ENCODE data around the gene FGD3.

GRCh38 chr9:92982130-92982529, 34.8 kb downstream of the FGD3 start:
- TF ChIP-seq, protein P1, sequence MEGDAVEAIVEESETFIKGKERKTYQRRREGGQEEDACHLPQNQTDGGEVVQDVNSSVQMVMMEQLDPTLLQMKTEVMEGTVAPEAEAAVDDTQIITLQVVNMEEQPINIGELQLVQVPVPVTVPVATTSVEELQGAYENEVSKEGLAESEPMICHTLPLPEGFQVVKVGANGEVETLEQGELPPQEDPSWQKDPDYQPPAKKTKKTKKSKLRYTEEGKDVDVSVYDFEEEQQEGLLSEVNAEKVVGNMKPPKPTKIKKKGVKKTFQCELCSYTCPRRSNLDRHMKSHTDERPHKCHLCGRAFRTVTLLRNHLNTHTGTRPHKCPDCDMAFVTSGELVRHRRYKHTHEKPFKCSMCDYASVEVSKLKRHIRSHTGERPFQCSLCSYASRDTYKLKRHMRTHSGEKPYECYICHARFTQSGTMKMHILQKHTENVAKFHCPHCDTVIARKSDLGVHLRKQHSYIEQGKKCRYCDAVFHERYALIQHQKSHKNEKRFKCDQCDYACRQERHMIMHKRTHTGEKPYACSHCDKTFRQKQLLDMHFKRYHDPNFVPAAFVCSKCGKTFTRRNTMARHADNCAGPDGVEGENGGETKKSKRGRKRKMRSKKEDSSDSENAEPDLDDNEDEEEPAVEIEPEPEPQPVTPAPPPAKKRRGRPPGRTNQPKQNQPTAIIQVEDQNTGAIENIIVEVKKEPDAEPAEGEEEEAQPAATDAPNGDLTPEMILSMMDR (IDR thresholded peaks at IDR 0.05), result no peak
- TF ChIP-seq ZFX (IDR thresholded peaks at IDR 0.05; ENCODE audit: borderline replicate concordance), result no peak
